OCI-LY1 (cell line): Measurements from ENCODE around the gene CYTH4.

Experiments
- H2AFZ ChIP-seq: fragments of 200-600 bp; sonication (generic), shearing (Covaris generic); 2 replicates; pipeline ENCODE4 v1.6.0; 2014; ENCODE audit warnings: antibody characterized with exemption, mild to moderate bottlenecking, low read length
- H3F3A ChIP-seq: fragments of 200-600 bp; sonication (generic), shearing (Covaris generic); 2 replicates; pipeline ENCODE4 v1.6.0; 2014; ENCODE audit warnings: mild to moderate bottlenecking, antibody characterized with exemption, low read length, moderate library complexity; ENCODE audit not compliant: insufficient read depth
- H3K27ac ChIP-seq: fragments of 200-600 bp; sonication (generic); 2 replicates; pipeline ENCODE4 v1.5.1; 2014; ENCODE audit warnings: low read length, mixed run types, mild to moderate bottlenecking, low read depth; ENCODE audit not compliant: poor library complexity, severe bottlenecking
- H3K27me3 ChIP-seq: fragments of 200-600 bp; sonication (generic); 2 replicates; pipeline ENCODE4 v1.6.0; 2014; ENCODE audit warnings: antibody characterized with exemption, mild to moderate bottlenecking, low read length, moderate library complexity; ENCODE audit not compliant: insufficient read depth
- H3K36me3 ChIP-seq: fragments of 200-600 bp; sonication (generic); 2 replicates; pipeline ENCODE4 v1.6.1; 2014; ENCODE audit warnings: mild to moderate bottlenecking, antibody characterized with exemption, low read length, moderate library complexity, mixed read lengths; ENCODE audit not compliant: insufficient read depth
- H3K4me1 ChIP-seq: fragments of 200-600 bp; sonication (generic); 2 replicates; pipeline ENCODE4 v1.5.1; 2014; ENCODE audit warnings: mild to moderate bottlenecking, low read length, moderate library complexity; ENCODE audit not compliant: insufficient read depth, severe bottlenecking
- H3K4me2 ChIP-seq: fragments of 200-600 bp; sonication (generic), shearing (Covaris generic); 2 replicates; pipeline ENCODE4 v1.6.1; 2014; ENCODE audit warnings: low read length
- H3K4me3 ChIP-seq: fragments of 200-600 bp; sonication (generic); 2 replicates; pipeline ENCODE4 v1.5.1; 2014; ENCODE audit warnings: low read length, low read depth, mild to moderate bottlenecking, mixed read lengths; ENCODE audit not compliant: poor library complexity, severe bottlenecking
- H3K79me2 ChIP-seq: fragments of 200-600 bp; shearing (Covaris generic); 2 replicates; pipeline ENCODE4 v1.6.1; 2016; ENCODE audit warnings: mixed run types, low read length, mixed read lengths; ENCODE audit not compliant: insufficient read depth
- H3K9ac ChIP-seq: fragments of 200-600 bp; sonication (generic), shearing (Covaris generic); 2 replicates; pipeline ENCODE4 v1.6.1; 2014; ENCODE audit warnings: mild to moderate bottlenecking, low read length, mixed read lengths
- H3K9me2 ChIP-seq: fragments of 200-600 bp; sonication (generic), shearing (Covaris generic); 2 replicates; pipeline ENCODE4 v1.6.1; 2014; ENCODE audit warnings: low read depth, mild to moderate bottlenecking, low read length, mixed read lengths
- H3K9me3 ChIP-seq: fragments of 200-600 bp; shearing (Covaris generic); 2 replicates; pipeline ENCODE4 v1.6.1; 2014; ENCODE audit warnings: low read length, mixed read lengths
- H4K20me1 ChIP-seq: fragments of 200-600 bp; sonication (generic), shearing (Covaris generic); 2 replicates; pipeline ENCODE4 v1.6.0; 2016; ENCODE audit warnings: mild to moderate bottlenecking, low read length; ENCODE audit not compliant: insufficient read depth
- CTCF ChIP-seq: fragments of 200-600 bp; sonication (generic), shearing (Covaris generic); IDR thresholded peaks from 2 replicates; pipeline ENCODE4 v1.5.1; 2017; ENCODE audit warnings: mild to moderate bottlenecking, antibody characterized with exemption, low read length, moderate library complexity, mixed read lengths
- EZH2 ChIP-seq: fragments of 200-600 bp; sonication (generic), shearing (Covaris generic); IDR thresholded peaks from 2 replicates; pipeline ENCODE4 v1.8.0; 2017; ENCODE audit warnings: borderline replicate concordance, mixed run types, mild to moderate bottlenecking, antibody characterized with exemption, low read length, moderate library complexity, mixed read lengths

The CYTH4 gene

DNA sequence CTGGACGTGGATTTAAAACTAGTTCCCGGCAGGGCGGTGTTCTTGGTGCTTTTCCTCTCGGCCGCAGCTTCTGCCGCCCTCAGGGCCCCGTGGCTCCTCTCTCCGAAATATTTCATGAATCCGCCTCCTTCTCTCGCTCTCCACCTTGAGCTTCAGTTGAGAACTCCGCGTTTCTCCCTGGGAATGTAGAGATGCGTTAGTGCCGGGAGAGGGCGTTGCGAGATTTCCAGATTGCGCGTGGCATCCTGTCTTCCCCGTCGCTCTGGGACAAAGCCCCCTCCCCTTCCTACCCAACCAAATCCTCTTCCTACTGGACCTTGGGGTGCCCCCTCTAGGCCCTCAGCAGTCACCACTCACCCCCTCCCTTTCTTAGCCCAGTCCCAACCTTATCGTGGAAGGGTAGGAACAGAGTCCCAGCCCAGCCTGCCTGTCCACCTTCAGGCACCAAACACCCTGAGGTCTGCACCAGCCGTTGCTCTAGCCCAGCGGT is 22.7 kb upstream of the CYTH4 start:
- Histone ChIP-seq H3K79me2 (no peaks in the 10 kb centered on the region), H3K9me2 (no peaks in the 10 kb centered on the region), H3K9me3 (peaks cover 11% of the 10 kb centered on the region), H3F3A (no peaks in the 10 kb centered on the region), H4K20me1 (no peaks in the 10 kb centered on the region), H3K4me1 (peaks cover 16% of the 10 kb centered on the region), H3K4me2 (0 out of 2 replicates have a peak overlapping the region, but pooled peaks have one; percentile 9), H3K27ac (no peak overlapping the region), H3K4me3 (no peak overlapping the region), H2AFZ (no peak overlapping the region), H3K9ac (no peak overlapping the region; the same call in 1 of the 2 replicates), H3K27me3 (peaks cover 17% of the 10 kb centered on the region), H3K36me3 (peaks cover 3% of the 10 kb centered on the region; the same call in 1 of the 2 replicates)
- peak; percentile 68 for TF ChIP-seq CTCF
- TF ChIP-seq EZH2, result no peak

- Histone ChIP-seq H3K36me3 (peaks cover 3% of the 10 kb centered on the region; the same call in 1 of the 2 replicates), H3K4me2 (peak overlapping the region; percentile 40; the same call in 1 of the 2 replicates), H4K20me1 (no peaks in the 10 kb centered on the region), H3K27ac (no peak overlapping the region), H3K4me3 (no peak overlapping the region), H2AFZ (no peak overlapping the region), H3F3A (no peaks in the 10 kb centered on the region), H3K27me3 (peaks cover 23% of the 10 kb centered on the region), H3K9me2 (no peaks in the 10 kb centered on the region), H3K9me3 (peaks cover 12% of the 10 kb centered on the region), H3K79me2 (no peaks in the 10 kb centered on the region), H3K9ac (no peak overlapping the region), H3K4me1 (peaks cover 16% of the 10 kb centered on the region)
- no peak for TF ChIP-seq CTCF
- no peak for TF ChIP-seq EZH2
Measured at GRCh38 chr22:37260155-37260795, 22.0 kb upstream of the CYTH4 start.

DNA sequence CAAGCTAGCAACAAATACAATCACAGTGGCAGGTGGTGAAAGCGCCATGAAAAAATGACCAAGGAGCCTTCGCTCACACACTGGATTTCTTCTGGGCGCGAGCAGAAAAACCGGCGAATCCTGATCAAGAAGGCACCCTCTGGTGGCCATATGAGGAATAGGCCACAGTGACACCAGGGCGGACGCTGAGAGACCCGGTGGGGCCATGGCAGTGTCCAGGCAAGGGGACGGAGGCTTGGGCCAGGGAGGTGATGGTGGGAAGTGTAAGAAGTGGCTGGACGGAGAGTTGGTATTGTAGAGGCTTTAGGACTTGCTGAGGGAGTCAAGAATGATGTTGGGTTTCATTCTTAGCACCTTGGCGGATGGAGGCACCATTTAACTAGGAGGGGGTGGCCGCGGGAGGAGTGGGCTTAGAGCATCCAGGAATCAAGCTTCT is 21.4 kb upstream of the CYTH4 start:
- Histone ChIP-seq H2AFZ (no peak overlapping the region), H3K27me3 (peaks cover 23% of the 10 kb centered on the region; the same call in 1 of the 2 replicates), H3F3A (no peaks in the 10 kb centered on the region), H3K4me1 (peaks cover 16% of the 10 kb centered on the region), H3K9me3 (peaks cover 12% of the 10 kb centered on the region), H4K20me1 (no peaks in the 10 kb centered on the region), H3K27ac (no peak overlapping the region), H3K4me3 (no peak overlapping the region), H3K9ac (no peak overlapping the region), H3K9me2 (no peaks in the 10 kb centered on the region), H3K4me2 (peak overlapping the region; percentile 40; the same call in 1 of the 2 replicates), H3K36me3 (peaks cover 3% of the 10 kb centered on the region; the same call in 1 of the 2 replicates), H3K79me2 (no peaks in the 10 kb centered on the region)
- TF ChIP-seq CTCF, result peak; percentile 94
- TF ChIP-seq EZH2, result no peak
